GM23248 (cell line): ENCODE results near the gene SLC44A4.

ENCODE experiments used
- EZH2 ChIP-seq: fragments of 200-600 bp; sonication (generic); IDR thresholded peaks from 2 replicates; pipeline ENCODE4 v1.6.1; 2018; ENCODE audit warnings: antibody characterized with exemption, mild to moderate bottlenecking; ENCODE audit not compliant: insufficient read depth, poor library complexity, severe bottlenecking
- EZH2phosphoT487 ChIP-seq: fragments of 200-600 bp; sonication (generic); IDR thresholded peaks from 2 replicates; pipeline ENCODE4 v1.6.1; 2018; ENCODE audit warnings: antibody characterized with exemption, moderate library complexity, mild to moderate bottlenecking, low read depth; ENCODE audit not compliant: insufficient read depth

DNA sequence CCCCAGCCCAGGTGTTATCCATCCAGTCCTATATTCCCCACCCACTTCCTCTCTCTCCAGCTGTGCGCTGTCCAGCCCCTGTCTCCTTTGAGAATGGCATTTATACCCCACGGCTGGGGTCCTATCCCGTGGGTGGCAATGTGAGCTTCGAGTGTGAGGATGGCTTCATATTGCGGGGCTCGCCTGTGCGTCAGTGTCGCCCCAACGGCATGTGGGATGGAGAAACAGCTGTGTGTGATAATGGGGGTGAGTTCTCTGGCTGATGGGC lies 49.8 kb upstream of the SLC44A4 start:
- TF ChIP-seq EZH2 (no peak), EZH2phosphoT487 (no peak)
